ENCODE results near the gene ZNF555.
"Not testable (repeated sequence)": the region's sequence is repeated elsewhere in the genome, so short reads cannot be mapped to it uniquely, and the experiment has no call there.

Gene ZNF555

GRCh38 chr19:2840794-2841791 is at the start of gene ZNF555:
TSS of gene ZNF555 (plus strand) at chr19:2841475. CDS start at chr19:2841573, 98 bp downstream.
- peak; percentile 96 to 99 (median 98) for DNase-seq (ENCODE audit: low read depth in 3 of 3)

- DNase-seq (ENCODE audit: low read depth in 3 of 3) = no peak
These were observed 49.4 kb upstream of the ZNF555 start for GRCh38 chr19:2791876-2792275.

GRCh38 chr19:2792666-2793065 is 48.6 kb upstream of the ZNF555 start:
- not testable (repeated sequence) for DNase-seq (ENCODE audit: low read depth in 3 of 3)

- DNase-seq (ENCODE audit: low read depth in 3 of 3) = no peak
These were observed 48.1 kb upstream of the ZNF555 start for GRCh38 chr19:2793126-2793525.

GRCh38 chr19:2793577-2793976 is 47.7 kb upstream of the ZNF555 start:
- DNase-seq (ENCODE audit: low read depth in 3 of 3) = no peak

- DNase-seq (ENCODE audit: low read depth in 3 of 3) = no peak
These were observed 45.2 kb upstream of the ZNF555 start for GRCh38 chr19:2795827-2796658.

GRCh38 chr19:2796659-2797266 is 44.5 kb upstream of the ZNF555 start:
- no peak for DNase-seq (ENCODE audit: low read depth in 3 of 3)

- no peak for DNase-seq (ENCODE audit: low read depth in 3 of 3)
These were observed 44.0 kb upstream of the ZNF555 start for GRCh38 chr19:2797280-2797679.

GRCh38 chr19:2798158-2798685 is 43.1 kb upstream of the ZNF555 start:
- DNase-seq (ENCODE audit: low read depth in 3 of 3) = no peak

GRCh38 chr19:2798733-2799132 is 42.5 kb upstream of the ZNF555 start:
- DNase-seq (ENCODE audit: low read depth in 3 of 3) = no peak

- no peak for DNase-seq (ENCODE audit: low read depth in 3 of 3)
These were observed 41.8 kb upstream of the ZNF555 start for GRCh38 chr19:2799273-2800020.

- DNase-seq (ENCODE audit: low read depth in 3 of 3) = no peak
These were observed 40.8 kb upstream of the ZNF555 start for GRCh38 chr19:2800506-2800905.

- DNase-seq (ENCODE audit: low read depth in 3 of 3) = no peak
These were observed 38.4 kb upstream of the ZNF555 start for GRCh38 chr19:2802826-2803225.

GRCh38 chr19:2803486-2804155 is 37.7 kb upstream of the ZNF555 start:
- DNase-seq (ENCODE audit: low read depth in 3 of 3) = no peak

- no peak for DNase-seq (ENCODE audit: low read depth in 3 of 3)
These were observed 36.9 kb upstream of the ZNF555 start for GRCh38 chr19:2804156-2805004.

GRCh38 chr19:2805261-2805900 is 35.9 kb upstream of the ZNF555 start:
- no peak for DNase-seq (ENCODE audit: low read depth in 3 of 3)

GRCh38 chr19:2805991-2806649 is 35.2 kb upstream of the ZNF555 start:
- no peak for DNase-seq (ENCODE audit: low read depth in 3 of 3)

- no peak for DNase-seq (ENCODE audit: low read depth in 3 of 3)
These were observed 34.4 kb upstream of the ZNF555 start for GRCh38 chr19:2806736-2807378.

All from stimulated activated CD4-positive, alpha-beta T cell treated with anti-CD3 and anti-CD28 coated beads, TNF-alpha, amount 100 ng/mL, for 4 hours (primary cell).